Activated CD4-positive, alpha-beta memory T cell treated with anti-CD3 and anti-CD28 coated beads, Interleukin-2, amount 10 ng/mL, durations not matched to agents 7 days and 5 days (primary cell): ENCODE data around the gene NWD2. TPM values are rescaled to one million over a fixed set of nuclear protein-coding genes. Genes with fewer than 3 reads are reported as not detected.
"Not testable (repeated sequence)": the region's sequence is repeated elsewhere in the genome, so short reads cannot be mapped to it uniquely, and the experiment has no call there.

Experiments used
- CTCF ChIA-PET: fragments of 350-600 bp; sonication (Branson Sonifier 250); formaldehyde crosslinking; loops from one replicate; lab custom pipeline; 2021; ENCODE audit warnings: antibody characterized with exemption, inconsistent platforms; lab: Charles Lee
- POLR2A ChIA-PET: fragments of 350-600 bp; sonication (Branson Sonifier 250); formaldehyde crosslinking; loops from one replicate; lab custom pipeline; 2021; ENCODE audit warnings: antibody characterized with exemption; lab: Charles Lee
- DNase-seq: peaks from one replicate; pipeline ENCODE4 v3.0.0-alpha.2; 2020
- H3K27ac Mint-ChIP-seq: one replicate; pipeline ENCODE4 v1.8.0; 2021; ENCODE audit warnings: mild to moderate bottlenecking, mixed read lengths
- H3K27me3 Mint-ChIP-seq: one replicate; pipeline ENCODE4 v1.8.0; 2021; ENCODE audit warnings: mixed read lengths
- H3K36me3 Mint-ChIP-seq: one replicate; pipeline ENCODE4 v1.8.0; 2021; ENCODE audit warnings: low read depth, mixed read lengths
- H3K4me1 Mint-ChIP-seq: one replicate; pipeline ENCODE4 v1.8.0; 2021; ENCODE audit warnings: mixed read lengths
- H3K4me3 Mint-ChIP-seq: one replicate; pipeline ENCODE4 v1.8.0; 2021; ENCODE audit warnings: mild to moderate bottlenecking, mixed read lengths
- H3K9me3 Mint-ChIP-seq: one replicate; pipeline ENCODE4 v1.8.0; 2021; ENCODE audit warnings: mixed read lengths
- total RNA-seq, 2 experiments: library from RNA; stranded (reverse); gene quantifications; one replicate each; pipeline ENCODE4 v1.2.3, GENCODE V29; 2021

The NWD2 gene
- total RNA-seq, 2 experiments from 2014 or later, result not detected

DNA sequence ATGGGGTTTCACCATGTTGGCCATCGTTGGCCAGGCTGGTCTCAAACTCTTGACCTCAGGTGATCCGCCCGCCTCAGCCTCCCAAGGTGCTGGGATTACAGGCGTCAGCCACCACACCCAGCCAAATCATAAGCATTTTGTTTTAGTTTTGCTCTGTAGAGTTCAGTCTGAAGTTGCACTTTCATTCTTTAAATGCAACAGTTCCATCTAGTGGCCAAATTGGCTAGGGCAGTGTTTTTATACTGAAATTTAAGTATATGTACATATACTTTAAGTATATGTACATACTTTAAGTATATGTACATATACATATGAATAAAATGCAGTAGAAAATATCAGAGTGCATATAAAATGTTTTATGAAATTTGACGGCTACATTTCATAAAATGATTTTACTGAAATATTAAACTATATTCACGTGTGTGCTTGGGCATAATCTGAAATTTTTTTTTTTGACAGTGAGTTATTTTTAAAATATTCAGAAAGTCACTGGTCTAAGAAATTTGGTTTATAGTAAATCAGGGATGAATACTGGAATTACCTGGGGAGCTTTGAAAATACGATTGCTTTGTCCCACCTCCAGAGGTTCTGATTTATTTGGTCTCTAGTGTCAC is 145.5 kb downstream of the NWD2 start:
- no peaks in the 10 kb centered on the region for H3K36me3 Mint-ChIP-seq
- POLR2A ChIA-PET, result no interaction called here
- CTCF ChIA-PET, result no interaction called here

DNA sequence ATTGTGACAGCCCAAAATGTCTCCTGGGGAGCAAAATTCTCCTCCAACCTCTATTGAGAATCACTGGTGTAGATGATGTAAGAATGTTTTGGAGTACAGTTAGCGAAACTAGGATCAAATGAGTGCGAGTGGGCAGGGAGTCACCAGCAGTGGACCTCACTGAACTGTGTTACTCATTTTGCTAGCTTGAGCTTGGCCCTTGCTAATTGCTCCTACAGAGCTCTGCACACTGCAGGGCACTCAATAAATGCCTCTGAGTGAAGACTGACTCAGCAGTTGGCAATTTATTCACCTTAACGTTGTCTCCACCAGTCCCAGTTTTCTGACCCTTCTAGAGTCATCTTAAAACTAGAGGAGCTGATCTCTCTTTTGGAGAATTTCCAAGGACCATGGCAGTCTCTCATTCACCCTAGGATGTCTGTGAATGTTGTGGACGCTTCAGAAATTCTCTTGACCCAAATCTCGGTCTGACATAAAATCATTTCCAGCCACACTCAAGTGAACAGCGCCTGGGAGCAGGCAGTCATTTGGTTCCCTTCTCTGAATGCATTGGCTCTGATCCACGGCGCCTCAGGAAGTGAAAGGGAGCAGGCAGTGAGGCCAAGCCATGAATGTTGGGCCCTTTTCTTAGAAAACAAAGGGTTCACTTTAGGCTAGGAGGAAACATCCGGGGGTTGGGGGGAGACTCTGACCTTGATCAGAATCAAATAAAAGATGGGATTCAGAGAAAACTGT is 148.1 kb downstream of the NWD2 start:
- ChIA-PET POLR2A (no interaction called here), CTCF (interaction anchor here (0.6 kb wide), 1 partner anchor 9 kb away, joined by 3 read pairs; no protein-coding TSS in a partner anchor)
- no peaks in the 10 kb centered on the region for H3K36me3 Mint-ChIP-seq

More for the DNA sequence above, 145.5 kb downstream of the NWD2 start:
- peak; percentile 18 for DNase-seq
- Mint-ChIP-seq H3K27me3 (peaks cover 2% of the 10 kb centered on the region), H3K27ac (no peak overlapping the region), H3K9me3 (no peaks in the 10 kb centered on the region), H3K4me1 (peaks cover 2% of the 10 kb centered on the region), H3K4me3 (no peak overlapping the region)

DNA sequence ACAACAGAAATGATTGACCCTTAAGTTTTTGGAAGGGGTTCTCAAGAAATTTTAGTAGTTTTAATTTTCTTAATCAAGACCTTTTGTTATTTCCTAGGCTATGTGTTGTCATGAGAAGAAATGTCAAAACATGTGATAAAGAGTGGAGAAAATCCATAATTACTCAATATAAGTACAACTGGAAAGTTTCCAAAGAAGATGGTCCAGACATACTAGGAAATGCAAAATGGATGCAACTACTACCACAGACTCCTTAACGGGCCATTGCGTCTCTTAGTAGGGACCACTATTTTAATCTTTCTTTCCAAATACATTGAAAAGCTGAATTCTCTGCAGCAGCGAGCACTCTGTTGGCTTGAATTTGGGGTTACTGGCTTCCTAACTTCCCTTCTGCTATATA is 148.8 kb downstream of the NWD2 start:
- Mint-ChIP-seq H3K36me3 (no peaks in the 10 kb centered on the region), H3K4me1 (peaks cover 2% of the 10 kb centered on the region), H3K9me3 (peaks cover 3% of the 10 kb centered on the region), H3K27ac (no peak overlapping the region), H3K4me3 (no peak overlapping the region), H3K27me3 (peaks cover 2% of the 10 kb centered on the region)
- DNase-seq, result no peak
- ChIA-PET CTCF (no interaction called here), POLR2A (no interaction called here)

More for the DNA sequence above, 148.1 kb downstream of the NWD2 start:
- Mint-ChIP-seq H3K4me1 (peaks cover 2% of the 10 kb centered on the region), H3K4me3 (no peak overlapping the region), H3K27ac (no peak overlapping the region), H3K9me3 (no peaks in the 10 kb centered on the region), H3K27me3 (peaks cover 2% of the 10 kb centered on the region)
- DNase-seq, result no peak

DNA sequence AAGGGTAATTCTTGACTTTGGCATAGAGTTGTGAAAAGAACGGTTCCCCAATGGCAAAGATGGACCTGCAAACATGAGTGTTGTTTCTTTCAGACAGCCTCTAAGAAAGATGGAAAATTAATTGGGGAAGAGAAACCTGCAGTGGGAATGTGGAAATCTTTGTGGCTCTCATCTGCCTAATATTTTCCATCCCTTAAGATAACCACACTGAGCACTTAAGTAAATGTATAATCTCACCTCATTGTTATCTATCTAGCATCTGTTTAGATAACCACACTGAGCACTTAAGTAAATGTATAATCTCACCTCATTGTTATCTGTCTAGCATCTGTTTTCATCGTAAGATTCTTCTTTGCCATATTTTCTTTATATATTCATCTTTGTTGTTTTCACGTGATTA is 149.3 kb downstream of the NWD2 start:
- H3K4me3 Mint-ChIP-seq, result no peak overlapping the region
- no peaks in the 10 kb centered on the region for H3K27me3 Mint-ChIP-seq
- peaks cover 2% of the 10 kb centered on the region for H3K4me1 Mint-ChIP-seq
- ChIA-PET CTCF (no interaction called here), POLR2A (no interaction called here)
- DNase-seq, result no peak
- peaks cover 3% of the 10 kb centered on the region for H3K9me3 Mint-ChIP-seq
- H3K27ac Mint-ChIP-seq, result no peak overlapping the region
- H3K36me3 Mint-ChIP-seq, result no peaks in the 10 kb centered on the region

DNA sequence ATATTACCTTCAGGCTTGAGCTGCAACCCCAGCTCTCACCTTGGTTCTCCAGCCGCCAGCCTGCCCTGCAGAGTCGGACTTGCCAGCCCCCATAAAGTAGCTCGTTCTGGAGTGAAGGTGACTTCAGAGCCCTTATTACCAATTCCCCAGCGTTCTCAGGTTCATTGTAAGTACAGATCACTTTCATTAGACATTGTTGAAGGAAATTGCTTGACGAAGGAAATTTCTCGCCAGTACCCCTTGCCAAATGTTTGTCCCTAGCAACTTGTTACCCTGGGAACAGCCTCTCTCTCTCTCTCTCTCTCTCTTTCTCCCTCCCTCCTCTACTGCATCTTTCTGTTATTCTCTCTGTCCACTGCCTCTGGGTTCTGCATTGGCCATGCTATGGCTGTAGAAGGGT is 153.0 kb downstream of the NWD2 start:
- POLR2A ChIA-PET, result no interaction called here
- Mint-ChIP-seq H3K27ac (no peak overlapping the region), H3K4me1 (peaks cover 7% of the 10 kb centered on the region), H3K9me3 (peaks cover 3% of the 10 kb centered on the region), H3K27me3 (no peaks in the 10 kb centered on the region), H3K4me3 (no peak overlapping the region), H3K36me3 (no peaks in the 10 kb centered on the region)
- no peak for DNase-seq
- CTCF ChIA-PET, result no interaction called here

DNA sequence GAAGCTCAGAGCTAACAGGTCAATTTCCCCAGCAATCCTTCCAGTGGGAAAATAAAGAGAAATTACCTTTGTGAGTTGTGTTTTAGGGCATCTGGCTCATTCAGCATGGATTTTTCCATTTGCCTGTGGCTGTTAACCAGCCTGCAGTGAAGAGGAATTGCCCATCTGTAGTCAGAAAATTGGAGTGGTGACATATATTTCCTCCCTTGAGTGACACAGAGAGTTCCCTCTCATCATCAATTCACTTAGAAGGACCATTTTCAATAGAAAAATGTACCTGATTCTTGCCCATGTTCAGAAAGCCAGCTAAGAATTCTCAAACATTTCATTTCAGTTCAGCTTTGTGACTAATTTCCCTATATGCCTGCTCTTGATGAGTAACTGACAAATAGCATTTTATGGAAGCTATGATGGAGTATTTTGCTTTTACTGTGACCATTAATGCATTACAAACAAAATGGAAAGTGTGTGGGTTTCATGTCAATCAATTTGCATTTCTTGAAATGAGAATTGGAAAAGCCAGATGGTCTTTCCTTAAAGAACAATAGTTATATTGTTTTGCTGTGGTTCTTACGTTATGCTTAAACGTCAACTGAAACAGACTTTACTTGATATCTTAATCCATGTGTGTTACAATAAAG is 155.8 kb downstream of the NWD2 start:
- Mint-ChIP-seq H3K27me3 (no peaks in the 10 kb centered on the region), H3K4me3 (no peak overlapping the region), H3K36me3 (no peaks in the 10 kb centered on the region), H3K27ac (no peak overlapping the region), H3K9me3 (peaks cover 3% of the 10 kb centered on the region), H3K4me1 (peaks cover 5% of the 10 kb centered on the region)
- ChIA-PET POLR2A (no interaction called here), CTCF (no interaction called here)
- DNase-seq, result no peak

DNA sequence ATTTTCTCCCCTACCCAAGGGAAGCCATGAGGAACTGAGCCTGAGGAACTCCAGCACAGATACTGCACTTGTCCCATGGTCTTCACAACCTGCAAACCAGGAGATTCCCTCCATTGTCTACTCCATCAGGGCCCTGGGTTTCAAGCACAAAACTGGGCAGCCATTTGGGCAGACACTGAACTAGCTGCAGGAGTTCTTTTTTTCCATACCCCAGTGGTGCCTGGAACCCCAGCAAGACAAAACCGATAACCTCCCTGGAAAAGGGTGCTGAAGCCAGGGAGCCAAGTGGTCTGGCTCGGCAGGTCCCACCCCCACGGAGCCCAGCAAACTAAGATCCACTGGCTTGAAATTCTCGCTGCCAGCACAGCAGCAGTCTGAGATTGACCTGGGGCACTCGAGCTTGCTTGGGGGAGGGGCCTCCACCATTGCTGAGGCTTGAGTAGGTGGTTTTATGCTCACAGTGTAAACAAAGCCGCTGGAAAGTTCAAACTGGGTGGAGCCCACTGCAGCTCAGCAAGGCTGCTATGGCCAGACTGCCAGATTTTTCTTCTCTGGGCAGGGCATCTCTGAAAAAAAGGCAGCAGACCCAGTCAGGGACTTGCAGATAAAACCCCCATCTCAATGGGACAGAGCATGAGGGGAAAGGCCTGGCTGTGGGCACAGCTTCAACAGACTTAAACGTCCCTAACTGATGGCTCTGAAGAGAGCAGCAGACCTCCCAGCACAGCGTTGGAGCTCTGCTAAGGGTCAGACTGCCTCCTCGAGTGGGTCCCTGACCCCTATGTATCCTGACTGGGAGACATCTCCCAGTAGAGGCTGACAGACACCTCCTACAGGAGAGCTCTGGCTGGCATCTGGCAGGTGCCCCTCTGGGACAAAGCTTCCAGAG is 163.6 kb downstream of the NWD2 start:
- H3K9me3 Mint-ChIP-seq, CTCF ChIA-PET, DNase-seq, H3K4me1 Mint-ChIP-seq, H3K27ac Mint-ChIP-seq, H3K4me3 Mint-ChIP-seq, POLR2A ChIA-PET, H3K36me3 Mint-ChIP-seq: not testable (repeated sequence)
- H3K27me3 Mint-ChIP-seq, result peaks cover 21% of the 10 kb centered on the region

DNA sequence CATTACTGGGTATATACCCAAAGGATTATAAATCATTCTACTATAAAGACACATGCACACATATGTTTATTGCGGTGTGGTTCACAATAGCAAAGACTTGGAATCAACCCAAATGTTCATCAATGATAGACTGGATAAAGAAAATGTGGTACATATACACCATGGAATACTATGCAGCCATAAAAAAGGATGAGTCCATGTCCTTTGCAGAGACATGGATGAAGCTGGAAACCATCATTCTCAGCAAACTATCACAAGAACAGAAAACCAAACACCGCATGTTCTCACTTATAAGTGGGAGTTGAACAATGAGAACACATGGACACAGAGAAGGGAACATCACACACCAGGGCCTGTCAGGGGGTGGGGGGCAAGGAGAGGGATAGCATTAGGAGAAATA is 169.1 kb downstream of the NWD2 start:
- CTCF ChIA-PET, DNase-seq, H3K9me3 Mint-ChIP-seq, H3K27ac Mint-ChIP-seq, H3K36me3 Mint-ChIP-seq, H3K4me3 Mint-ChIP-seq, H3K4me1 Mint-ChIP-seq: not testable (repeated sequence)
- peaks cover 21% of the 10 kb centered on the region for H3K27me3 Mint-ChIP-seq
- POLR2A ChIA-PET, result interaction anchor here (0.6 kb wide), 1 partner anchor 789 kb away, joined by 3 read pairs; no protein-coding TSS in a partner anchor

DNA sequence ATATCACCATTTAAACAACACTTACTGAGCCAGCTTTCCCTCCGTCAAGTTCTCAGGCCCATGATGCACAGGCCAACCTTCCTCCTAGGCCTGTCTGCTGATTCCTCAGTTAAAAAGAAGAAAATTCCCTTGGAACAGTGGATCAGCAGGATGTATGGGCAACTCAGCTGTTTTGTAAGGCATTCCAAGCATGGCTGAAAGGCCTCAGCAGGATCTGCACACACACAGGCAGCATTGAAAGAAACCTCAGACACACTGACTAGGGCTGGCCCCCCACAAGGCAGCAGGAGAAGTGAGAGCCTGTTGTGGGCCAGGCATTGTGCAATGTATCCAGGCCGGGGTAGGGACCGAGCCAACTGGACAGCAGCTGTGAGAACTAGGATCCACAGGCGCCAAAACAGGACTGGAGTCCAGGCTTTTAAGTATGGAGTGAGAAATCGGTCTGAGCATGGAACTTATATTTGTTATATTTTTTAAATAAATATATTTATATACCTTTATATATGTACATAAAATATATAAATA is 171.4 kb downstream of the NWD2 start:
- Mint-ChIP-seq H3K4me3 (no peak overlapping the region), H3K9me3 (no peaks in the 10 kb centered on the region), H3K27me3 (peaks cover 11% of the 10 kb centered on the region), H3K4me1 (no peaks in the 10 kb centered on the region), H3K36me3 (no peaks in the 10 kb centered on the region), H3K27ac (no peak overlapping the region)
- ChIA-PET CTCF (no interaction called here), POLR2A (no interaction called here)
- no peak for DNase-seq

DNA sequence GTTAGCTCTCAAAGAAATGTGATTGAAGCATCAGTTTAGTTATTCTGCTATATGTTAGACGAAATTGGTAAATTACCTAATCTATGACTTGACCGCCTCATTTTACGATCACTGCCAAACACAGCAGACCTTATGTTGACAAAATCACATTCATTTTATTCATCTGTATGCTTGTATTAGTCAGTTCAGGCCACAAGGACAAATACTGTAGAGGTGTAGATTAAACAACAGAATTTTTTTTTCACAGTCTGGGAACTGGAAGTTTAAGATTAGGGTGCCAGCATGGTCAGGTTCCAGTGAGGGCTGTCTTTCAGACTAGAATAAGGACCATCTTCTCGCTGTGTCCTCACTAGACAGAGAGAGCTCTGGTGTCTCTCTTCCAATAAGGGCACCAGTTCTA is 177.1 kb downstream of the NWD2 start:
- H3K4me1 Mint-ChIP-seq, result no peaks in the 10 kb centered on the region
- H3K9me3 Mint-ChIP-seq, result no peaks in the 10 kb centered on the region
- CTCF ChIA-PET, result no interaction called here

DNA sequence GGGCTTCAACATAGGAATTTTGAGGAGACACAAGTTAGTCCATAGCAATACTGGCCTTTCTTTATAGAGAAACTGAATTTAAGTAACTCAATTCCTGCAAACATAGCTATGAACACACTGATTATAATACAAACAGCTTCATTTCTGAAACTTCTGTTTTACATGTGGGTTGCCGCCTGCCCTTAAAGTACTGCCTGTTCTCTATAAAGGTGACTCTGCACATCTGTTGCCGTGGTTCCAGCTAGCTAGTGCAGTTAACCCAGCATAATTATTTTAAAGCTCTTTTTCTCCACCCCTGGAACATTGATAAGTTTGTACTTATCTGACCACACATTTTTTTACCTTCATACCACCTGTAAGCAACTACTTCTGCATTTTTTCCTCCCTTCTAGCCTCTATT is 177.6 kb downstream of the NWD2 start:
- ChIA-PET POLR2A (no interaction called here), CTCF (no interaction called here)
- H3K4me3 Mint-ChIP-seq, result no peak overlapping the region
- peaks cover 15% of the 10 kb centered on the region for H3K27me3 Mint-ChIP-seq
- no peaks in the 10 kb centered on the region for H3K36me3 Mint-ChIP-seq
- H3K27ac Mint-ChIP-seq, result no peak overlapping the region
- H3K4me1 Mint-ChIP-seq, result no peaks in the 10 kb centered on the region
- no peaks in the 10 kb centered on the region for H3K9me3 Mint-ChIP-seq
- DNase-seq, result no peak

More for the DNA sequence above, 177.1 kb downstream of the NWD2 start:
- Mint-ChIP-seq H3K27ac (no peak overlapping the region), H3K4me3 (no peak overlapping the region), H3K36me3 (no peaks in the 10 kb centered on the region), H3K27me3 (peaks cover 13% of the 10 kb centered on the region)
- DNase-seq, result no peak
- POLR2A ChIA-PET, result no interaction called here

DNA sequence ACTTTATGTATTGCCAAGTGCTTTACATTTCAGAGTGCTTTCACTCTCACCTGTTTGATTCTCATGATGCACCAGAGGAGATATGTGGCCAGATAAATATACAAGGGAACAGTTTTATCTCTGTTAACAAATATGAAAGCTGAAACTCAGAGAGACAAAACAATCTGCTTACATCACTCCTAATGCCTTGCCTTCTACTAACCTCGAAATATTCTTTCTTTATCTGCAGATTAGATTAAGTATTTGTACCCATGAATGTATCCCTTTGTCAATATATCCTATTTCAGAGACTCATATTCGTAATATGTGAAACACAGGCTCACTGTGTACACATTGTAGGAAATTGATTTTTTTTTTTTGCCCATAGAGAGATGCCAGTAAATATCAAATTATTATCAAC is 178.1 kb downstream of the NWD2 start:
- Mint-ChIP-seq H3K4me3 (no peak overlapping the region), H3K27me3 (peaks cover 18% of the 10 kb centered on the region), H3K27ac (no peak overlapping the region), H3K4me1 (no peaks in the 10 kb centered on the region), H3K36me3 (no peaks in the 10 kb centered on the region), H3K9me3 (no peaks in the 10 kb centered on the region)
- ChIA-PET CTCF (no interaction called here), POLR2A (no interaction called here)
- DNase-seq, result no peak

DNA sequence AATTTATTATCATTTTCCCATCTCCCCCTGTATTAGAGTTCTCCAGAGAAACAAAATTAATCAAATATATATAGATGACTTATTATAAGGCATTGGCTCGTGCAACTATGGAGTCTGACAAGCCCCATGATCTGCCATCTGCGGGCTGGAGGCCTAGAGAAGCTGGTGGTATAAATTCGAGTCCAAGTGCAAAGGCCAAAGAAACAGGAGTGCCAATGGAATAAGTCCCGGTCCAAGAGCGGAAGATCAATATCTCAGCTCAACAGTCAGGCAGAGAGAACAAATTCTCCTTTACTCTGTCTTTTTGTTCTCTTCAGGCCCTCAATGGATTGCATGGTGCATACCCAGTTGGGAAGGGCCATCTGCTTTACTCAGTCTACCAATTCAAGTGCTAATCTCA is 178.8 kb downstream of the NWD2 start:
- H3K4me1 Mint-ChIP-seq, result no peaks in the 10 kb centered on the region

More for the DNA sequence above, 178.8 kb downstream of the NWD2 start:
- H3K27me3 Mint-ChIP-seq, result peaks cover 18% of the 10 kb centered on the region
- H3K36me3 Mint-ChIP-seq, result no peaks in the 10 kb centered on the region
- no peak for DNase-seq
- H3K9me3 Mint-ChIP-seq, result no peaks in the 10 kb centered on the region
- H3K27ac Mint-ChIP-seq, result no peak overlapping the region
- CTCF ChIA-PET, result no interaction called here
- H3K4me3 Mint-ChIP-seq, result no peak overlapping the region
- POLR2A ChIA-PET, result no interaction called here
